Left ventricle myocardium inferior (tissue), 1 donor: ENCODE measurements around the gene TUBGCP2. TPM values are rescaled to one million over a fixed set of nuclear protein-coding genes. Genes with fewer than 3 reads are reported as not detected.

Experiments
- DNase-seq: peaks from one replicate; pipeline ENCODE4 v3.0.0-alpha.2; 2020
- H3K27ac ChIP-seq: fragments of 200-600 bp; replicated peaks from 2 replicates; pipeline ENCODE4 v1.8.0; 2021
- H3K27me3 ChIP-seq: fragments of 200-600 bp; 2 replicates; pipeline ENCODE4 v1.8.0; 2021; ENCODE audit warnings: low read depth
- H3K36me3 ChIP-seq: fragments of 200-600 bp; 2 replicates; pipeline ENCODE4 v1.8.0; 2021
- H3K4me1 ChIP-seq: fragments of 200-600 bp; 2 replicates; pipeline ENCODE4 v1.8.0; 2021
- H3K4me3 ChIP-seq: fragments of 200-600 bp; 2 replicates; pipeline ENCODE4 v1.8.0; 2021; ENCODE audit warnings: mild to moderate bottlenecking, moderate library complexity
- H3K9me3 ChIP-seq: fragments of 200-600 bp; replicated peaks from 2 replicates; pipeline ENCODE4 v1.8.0; 2021
- intact Hi-C: fragments of 100-400 bp; cut with micrococcal nuclease; formaldehyde crosslinking; loops from one replicate; pipeline ENCODE4 v1.11.0; 2022
- total RNA-seq: library from RNA; stranded (reverse); fragmentation: NEBNext Ultra II Directional; extraction: Animal tissue kit (Norgen Biotek cat#: 25700); gene quantifications from one replicate; pipeline ENCODE4 v1.2.1, GENCODE V29; 2021
- TF ChIP-seq, protein P1 (sequence below): fragments of 200-600 bp; IDR thresholded peaks from 2 replicates; pipeline ENCODE4 v1.8.0; 2021; ENCODE audit warnings: antibody characterized with exemption, mild to moderate bottlenecking, borderline replicate concordance
- donor health status: DM: no; HTN: yes; CAD: no; lungs with severe emphysema.

TUBGCP2 gene
- total RNA-seq, 1 donor from 2014 or later, result 38.9 TPM

DNA sequence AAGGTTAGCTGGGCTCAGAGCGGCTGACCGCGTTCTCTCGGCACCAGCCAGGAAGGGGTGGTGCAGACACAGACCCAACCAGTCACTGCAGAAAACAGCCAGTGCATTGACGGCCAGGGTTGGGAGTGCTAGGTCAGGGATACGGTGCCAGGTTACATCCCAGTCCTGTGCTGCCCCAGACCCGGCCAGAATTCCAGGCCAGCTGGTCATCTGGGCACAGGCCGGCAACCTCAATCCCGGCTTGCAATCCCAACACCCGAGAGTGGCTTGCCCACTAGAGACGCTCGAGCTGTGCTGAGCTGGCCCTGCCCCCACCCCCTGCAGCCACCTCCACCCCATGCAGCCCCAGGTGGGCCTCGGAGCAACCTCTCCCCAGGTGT is 42.3 kb upstream of the TUBGCP2 start:
- H3K36me3 ChIP-seq, result no peaks in the 10 kb centered on the region
- DNase-seq, result peak; percentile 10
- no peaks in the 10 kb centered on the region for H3K9me3 ChIP-seq
- TF ChIP-seq, protein P1, sequence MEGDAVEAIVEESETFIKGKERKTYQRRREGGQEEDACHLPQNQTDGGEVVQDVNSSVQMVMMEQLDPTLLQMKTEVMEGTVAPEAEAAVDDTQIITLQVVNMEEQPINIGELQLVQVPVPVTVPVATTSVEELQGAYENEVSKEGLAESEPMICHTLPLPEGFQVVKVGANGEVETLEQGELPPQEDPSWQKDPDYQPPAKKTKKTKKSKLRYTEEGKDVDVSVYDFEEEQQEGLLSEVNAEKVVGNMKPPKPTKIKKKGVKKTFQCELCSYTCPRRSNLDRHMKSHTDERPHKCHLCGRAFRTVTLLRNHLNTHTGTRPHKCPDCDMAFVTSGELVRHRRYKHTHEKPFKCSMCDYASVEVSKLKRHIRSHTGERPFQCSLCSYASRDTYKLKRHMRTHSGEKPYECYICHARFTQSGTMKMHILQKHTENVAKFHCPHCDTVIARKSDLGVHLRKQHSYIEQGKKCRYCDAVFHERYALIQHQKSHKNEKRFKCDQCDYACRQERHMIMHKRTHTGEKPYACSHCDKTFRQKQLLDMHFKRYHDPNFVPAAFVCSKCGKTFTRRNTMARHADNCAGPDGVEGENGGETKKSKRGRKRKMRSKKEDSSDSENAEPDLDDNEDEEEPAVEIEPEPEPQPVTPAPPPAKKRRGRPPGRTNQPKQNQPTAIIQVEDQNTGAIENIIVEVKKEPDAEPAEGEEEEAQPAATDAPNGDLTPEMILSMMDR, result no peak
- peaks cover 4% of the 10 kb centered on the region for H3K4me1 ChIP-seq
- H3K27me3 ChIP-seq, result peaks cover 43% of the 10 kb centered on the region
- no peak overlapping the region for H3K27ac ChIP-seq
- intact Hi-C loops, result no loop called here
- no peak overlapping the region for H3K4me3 ChIP-seq

GRCh38 chr10:133350283-133350949 is 41.7 kb upstream of the TUBGCP2 start:
- H3K27me3 ChIP-seq, result peaks cover 47% of the 10 kb centered on the region
- TF ChIP-seq, protein P1, result no peak

GRCh38 chr10:133349577-133350011 is 40.9 kb upstream of the TUBGCP2 start:
- TF ChIP-seq, protein P1, result no peak
- no peaks in the 10 kb centered on the region for H3K36me3 ChIP-seq
- no peaks in the 10 kb centered on the region for H3K9me3 ChIP-seq
- H3K27me3 ChIP-seq, result peaks cover 55% of the 10 kb centered on the region
- intact Hi-C loops, result no loop called here
- H3K27ac ChIP-seq, result no peak overlapping the region
- H3K4me3 ChIP-seq, result no peak overlapping the region
- no peaks in the 10 kb centered on the region for H3K4me1 ChIP-seq
- peak; percentile 12 for DNase-seq

More at GRCh38 chr10:133350283-133350949, 41.7 kb upstream of the TUBGCP2 start:
- DNase-seq, result peak; percentile 12
- H3K27ac ChIP-seq, result no peak overlapping the region
- no peaks in the 10 kb centered on the region for H3K4me1 ChIP-seq
- H3K4me3 ChIP-seq, result no peak overlapping the region
- intact Hi-C loops, result no loop called here
- no peaks in the 10 kb centered on the region for H3K36me3 ChIP-seq
- no peaks in the 10 kb centered on the region for H3K9me3 ChIP-seq

DNA sequence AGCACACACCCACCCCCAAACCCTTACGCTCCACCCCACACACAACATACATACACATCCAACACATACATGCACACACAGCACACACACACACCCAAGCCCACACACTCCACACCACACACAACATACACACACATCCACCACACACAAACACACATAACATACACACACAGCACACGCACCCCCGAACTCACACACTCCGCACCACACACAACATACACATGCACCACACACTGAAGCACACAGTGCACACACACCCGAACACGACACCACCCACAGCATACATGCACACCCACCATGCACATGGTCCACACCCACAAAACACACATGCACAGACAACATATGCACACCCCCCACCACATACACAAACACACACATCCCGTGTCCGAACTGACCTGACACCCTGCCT is 40.5 kb upstream of the TUBGCP2 start:
- no peaks in the 10 kb centered on the region for H3K9me3 ChIP-seq
- H3K36me3 ChIP-seq, result no peaks in the 10 kb centered on the region
- no peak for DNase-seq
- intact Hi-C loops, result no loop called here
- H3K27ac ChIP-seq, result no peak overlapping the region
- TF ChIP-seq, protein P1, result no peak
- no peak overlapping the region for H3K4me3 ChIP-seq
- peaks cover 60% of the 10 kb centered on the region for H3K27me3 ChIP-seq
- no peaks in the 10 kb centered on the region for H3K4me1 ChIP-seq

DNA sequence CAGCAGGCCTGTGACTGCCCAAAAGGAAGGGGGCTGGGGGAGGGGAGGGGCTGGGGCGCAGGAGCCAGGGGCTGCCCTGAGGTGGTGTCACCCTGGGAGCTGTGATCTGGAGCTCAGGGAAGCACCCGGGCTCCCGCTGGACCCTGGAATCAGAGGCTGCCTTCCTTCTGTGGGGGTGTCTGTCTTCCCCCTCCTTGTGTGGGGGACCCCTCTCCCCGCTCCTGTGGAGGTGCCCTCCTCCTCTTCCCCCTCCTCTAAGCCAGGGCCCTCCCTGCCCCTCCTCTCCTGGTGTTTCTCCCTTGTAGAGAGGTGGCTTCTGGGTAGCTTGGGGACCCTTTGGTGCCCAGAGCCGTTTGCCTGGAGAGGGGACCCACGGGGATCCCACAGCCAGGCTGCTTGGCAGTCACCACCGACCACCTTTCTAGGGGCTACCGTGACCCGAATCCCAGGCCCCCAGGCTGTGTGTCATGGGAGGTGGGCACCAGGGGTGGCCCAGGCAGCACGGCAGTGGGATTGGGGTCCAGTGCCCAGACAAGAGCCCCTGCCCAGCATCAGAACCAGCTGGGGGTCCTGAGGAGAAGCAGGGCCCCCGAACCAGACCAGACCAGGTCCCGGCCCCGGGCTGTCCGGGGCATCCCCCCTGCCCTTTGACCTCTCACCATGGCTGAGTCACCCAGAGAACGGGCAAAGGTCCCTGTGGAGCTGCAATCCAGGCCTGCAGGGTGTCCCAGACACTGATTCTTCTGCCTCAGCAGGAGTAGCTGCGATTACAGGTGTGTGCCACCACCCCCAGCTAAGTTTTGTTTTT is 39.2 kb upstream of the TUBGCP2 start:
- H3K36me3 ChIP-seq, result no peaks in the 10 kb centered on the region
- TF ChIP-seq, protein P1, result no peak
- H3K27me3 ChIP-seq, result peaks cover 70% of the 10 kb centered on the region
- no peak overlapping the region for H3K4me3 ChIP-seq
- H3K4me1 ChIP-seq, result no peaks in the 10 kb centered on the region
- DNase-seq, result no peak
- no peak overlapping the region for H3K27ac ChIP-seq
- intact Hi-C loops, result no loop called here
- no peaks in the 10 kb centered on the region for H3K9me3 ChIP-seq
